GM19467 (cell line): ENCODE measurements around the gene CALML6.

ENCODE experiments used
- ATAC-seq: cut with Tn5 transposase; IDR thresholded peaks from one replicate; pipeline ENCODE4 v1.9.1; 2021; ENCODE audit warnings: mild to moderate bottlenecking, moderate library complexity; ENCODE audit not compliant: unreplicated experiment

CALML6 gene

GRCh38 chr1:1910651-1911331, 4.3 kb upstream of the CALML6 start:
- ATAC-seq, result no peak

- ATAC-seq, result no peak
These were observed 3.6 kb upstream of the CALML6 start for GRCh38 chr1:1911350-1912041.

- ATAC-seq, result no peak
These were observed 724 bp upstream of the CALML6 start for GRCh38 chr1:1914101-1914970.

GRCh38 chr1:1915911-1916840, 1.1 kb downstream of the CALML6 start:
- ATAC-seq, result no peak

GRCh38 chr1:1916851-1917251, 1.8 kb downstream of the CALML6 start:
- ATAC-seq, result no peak

- no peak for ATAC-seq
These were observed 2.4 kb downstream of the CALML6 start for GRCh38 chr1:1917304-1917976.

- ATAC-seq, result no peak
These were observed 3.2 kb downstream of the CALML6 start for GRCh38 chr1:1917995-1918900.

DNA sequence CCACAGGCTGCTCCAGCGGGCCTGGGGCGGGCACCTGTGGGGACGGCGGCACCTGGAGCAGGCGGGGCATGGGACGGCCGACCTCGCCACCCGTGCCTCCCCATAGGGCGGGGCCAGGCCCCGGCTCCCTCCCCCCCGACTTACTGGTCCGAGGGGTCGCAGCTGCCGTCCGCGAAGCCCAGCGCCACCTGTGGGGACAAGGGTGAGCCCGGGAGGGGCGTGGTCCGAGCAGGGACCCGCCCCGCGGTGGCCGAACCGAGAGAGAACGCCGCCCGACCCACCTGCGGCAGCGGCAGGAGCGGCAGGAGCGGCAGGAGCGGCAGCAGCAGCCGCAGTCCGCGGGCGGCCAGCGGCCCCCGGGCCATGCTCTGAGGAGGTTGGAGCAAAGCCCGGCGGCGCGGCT, 3.8 kb downstream of the CALML6 start, which contains the start of gene TMEM52:
TMEM52 (minus strand) TSS at position 379 of the 403 bp plus-strand sequence; CDS start at position 365, 14 bp downstream.
- ATAC-seq, result peak; percentile 19

DNA sequence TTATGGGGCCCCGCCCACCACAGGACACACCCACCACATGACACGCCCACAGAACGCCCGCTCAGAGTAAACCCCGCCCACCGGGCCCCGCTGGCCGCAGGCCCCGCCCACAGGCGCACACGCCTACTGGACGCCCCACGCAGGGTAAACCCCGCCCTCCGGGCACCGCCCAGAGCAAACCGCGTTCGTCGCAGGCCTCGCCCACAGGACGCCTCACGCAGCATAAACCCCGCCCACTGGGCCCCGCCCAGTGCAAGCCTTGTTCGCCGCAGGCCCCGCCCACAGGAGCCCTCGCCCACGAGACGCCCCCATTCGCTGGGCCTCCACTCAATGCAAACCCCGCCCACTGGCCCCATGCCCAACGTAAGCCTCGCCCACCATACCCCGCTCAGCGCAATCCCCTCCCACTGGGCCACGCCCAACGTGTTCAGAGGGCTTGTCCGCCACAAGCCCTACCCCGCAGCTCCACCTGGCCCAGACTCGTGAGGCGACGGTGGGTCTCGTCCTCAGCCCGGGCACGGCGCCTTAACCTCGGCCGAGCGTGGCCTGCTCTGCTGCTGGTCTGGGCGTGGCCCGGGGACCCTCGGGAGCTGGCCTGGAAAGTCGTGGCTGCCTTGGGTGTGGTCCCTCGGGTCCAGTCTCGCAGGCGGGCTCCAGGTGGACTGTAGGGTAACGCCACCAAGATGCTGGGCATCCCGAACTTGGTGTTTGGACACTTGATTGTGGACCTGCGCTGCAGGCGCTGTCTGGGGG, 4.4 kb downstream of the CALML6 start:
- peak; percentile 71 for ATAC-seq

- no peak for ATAC-seq
These were observed 5.1 kb downstream of the CALML6 start for GRCh38 chr1:1920057-1920607.

DNA sequence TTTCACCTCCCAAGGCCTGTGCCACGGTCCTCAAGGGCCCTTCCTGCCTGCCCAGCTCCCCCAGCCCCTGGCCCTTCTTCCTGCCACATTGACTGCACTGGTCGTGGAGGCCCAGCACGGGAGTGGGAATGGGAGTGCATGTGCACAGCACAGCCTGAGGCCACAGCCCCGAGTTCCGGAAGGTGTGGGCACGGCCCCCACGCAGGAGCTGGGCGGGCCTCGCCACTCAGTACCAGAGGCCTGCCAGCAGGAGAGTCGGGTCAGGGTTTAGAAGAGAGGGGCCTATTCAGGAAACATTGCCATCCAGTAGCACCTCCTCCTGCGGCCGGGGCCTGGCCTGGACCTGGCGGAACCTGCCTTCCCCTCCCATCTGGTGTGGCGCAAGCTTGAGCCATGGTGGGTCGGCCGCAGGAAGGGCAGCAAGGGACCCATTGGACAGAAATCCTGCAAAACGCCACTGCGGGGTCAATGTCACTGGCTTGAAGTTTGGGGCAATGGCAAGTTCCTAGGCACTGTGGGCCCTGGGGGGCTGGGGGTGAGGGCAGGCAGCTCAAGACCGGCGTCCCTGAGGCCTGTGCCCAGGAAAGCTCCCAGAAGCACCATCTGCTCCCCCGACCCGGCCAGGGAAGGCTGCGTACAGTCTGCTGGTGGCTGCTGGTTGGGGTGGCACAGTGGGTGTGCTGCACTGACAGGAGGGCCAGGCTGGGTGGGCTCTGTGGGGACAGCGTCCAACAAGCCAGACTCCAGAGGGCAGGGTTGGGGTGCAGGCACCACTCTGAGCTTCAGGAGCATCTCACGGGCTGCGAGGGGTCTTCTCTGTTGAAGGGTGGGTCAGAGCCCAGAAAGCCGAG, 5.8 kb downstream of the CALML6 start:
- no peak for ATAC-seq

- ATAC-seq, result no peak
These were observed 6.4 kb downstream of the CALML6 start for GRCh38 chr1:1921459-1921862.

- ATAC-seq, result no peak
These were observed 7.0 kb downstream of the CALML6 start for GRCh38 chr1:1921901-1922701.

GRCh38 chr1:1922702-1922955, 7.6 kb downstream of the CALML6 start:
- no peak for ATAC-seq

- ATAC-seq, result no peak
These were observed 8.1 kb downstream of the CALML6 start for GRCh38 chr1:1922956-1923833.
